HepG2 (cell line): Measurements from ENCODE around the gene TMPO. TPM values are rescaled to one million over a fixed set of nuclear protein-coding genes. Genes with fewer than 3 reads are reported as not detected.

Source experiments
- ADNP ChIP-seq: sonication (generic); formaldehyde crosslinking; IDR thresholded peaks from 2 replicates; pipeline ENCODE4 v1.4.0; 2020; ENCODE audit warnings: missing genetic modification reagents
- CREB1 ChIP-seq, 2 experiments: fragments of 450-650 bp in 1 of 2; IDR thresholded peaks; 2 replicates each; pipeline ENCODE4 v1.6.1; 2016 to 2017; ENCODE audit warnings: control low read depth in 1 of 2, mild to moderate bottlenecking in 1 of 2, missing compliant biosample characterization in 1 of 2, missing genetic modification characterization in 1 of 2
- EP300 ChIP-seq, 3 experiments: sonication (generic) in 1 of 3; formaldehyde crosslinking in 1 of 3; IDR thresholded peaks; 2 replicates each; pipeline versions ENCODE4 v1.5.1 to v1.6.1; 2011 to 2020; ENCODE audit warnings: low read depth in 2 of 3, low read length in 2 of 3, borderline replicate concordance in 1 of 3, improper control_type of control experiment in 1 of 3, mild to moderate bottlenecking in 1 of 3, missing genetic modification reagents in 1 of 3, moderate library complexity in 1 of 3
- EZH2 ChIP-seq: conservative IDR thresholded peaks from 2 replicates; pipeline ENCODE4 v1.6.1; 2012; ENCODE audit warnings: mild to moderate bottlenecking, low read depth, low read length, moderate library complexity
- HOXA7 ChIP-seq: sonication (generic); formaldehyde crosslinking; IDR thresholded peaks from 2 replicates; pipeline ENCODE4 v1.8.1; 2022; ENCODE audit warnings: mild to moderate bottlenecking, missing genetic modification reagents, moderate library complexity
- IRF2 ChIP-seq: IDR thresholded peaks from 2 replicates; pipeline ENCODE4 v1.6.1; 2018; ENCODE audit warnings: missing genetic modification reagents, missing compliant biosample characterization
- JUNB ChIP-seq: sonication (generic); formaldehyde crosslinking; IDR thresholded peaks from 2 replicates; pipeline ENCODE4 v1.8.0; 2022; ENCODE audit warnings: missing genetic modification reagents, mild to moderate bottlenecking, borderline replicate concordance
- MEF2D ChIP-seq: sonication (generic); formaldehyde crosslinking; IDR thresholded peaks from 2 replicates; pipeline ENCODE4 v1.5.1; 2020; ENCODE audit warnings: mild to moderate bottlenecking, missing genetic modification reagents
- NBN ChIP-seq: fragments of 450-650 bp; conservative IDR thresholded peaks from 2 replicates; pipeline ENCODE4 v1.6.1; 2017
- NR2F2 ChIP-seq: IDR thresholded peaks from 2 replicates; pipeline ENCODE4 v1.6.1; 2012; ENCODE audit warnings: low read depth, inconsistent platforms, borderline replicate concordance
- PRPF4 ChIP-seq: fragments of 200-400 bp; formaldehyde crosslinking; IDR thresholded peaks from 2 replicates; pipeline ENCODE4 v1.6.1; 2016; ENCODE audit warnings: low read length, low read depth; ENCODE audit not compliant: poor library complexity, severe bottlenecking
- RBM39 ChIP-seq: fragments of 200-400 bp; formaldehyde crosslinking; IDR thresholded peaks from one replicate; pipeline ENCODE4 v1.6.1; 2018; ENCODE audit warnings: antibody characterized with exemption, mild to moderate bottlenecking, low read depth, low read length; ENCODE audit not compliant: poor library complexity, severe bottlenecking
- TCF7L2 ChIP-seq: IDR thresholded peaks from 2 replicates; pipeline ENCODE4 v1.6.1; 2011; ENCODE audit warnings: mild to moderate bottlenecking, low read depth, low read length, moderate library complexity
- THYN1 ChIP-seq: sonication (generic); formaldehyde crosslinking; IDR thresholded peaks from 2 replicates; pipeline ENCODE4 v1.8.1; 2023; ENCODE audit warnings: low read depth, mild to moderate bottlenecking, moderate library complexity, missing genetic modification reagents, borderline replicate concordance
- ZFYVE20 ChIP-seq: sonication (generic); formaldehyde crosslinking; IDR thresholded peaks from 2 replicates; pipeline ENCODE4 v1.8.0; 2023; ENCODE audit warnings: low read depth, mild to moderate bottlenecking, moderate library complexity, missing genetic modification reagents, borderline replicate concordance
- ZNF101 ChIP-seq: sonication (generic); formaldehyde crosslinking; IDR thresholded peaks from 2 replicates; pipeline ENCODE4 v1.4.0; 2020; ENCODE audit warnings: mild to moderate bottlenecking, low read depth, missing genetic modification reagents, borderline replicate concordance
- ZNF12 ChIP-seq: sonication (generic); formaldehyde crosslinking; IDR thresholded peaks from 2 replicates; pipeline ENCODE4 v1.5.0; 2020; ENCODE audit warnings: missing genetic modification reagents
- ZNF121 ChIP-seq: sonication (generic); formaldehyde crosslinking; IDR thresholded peaks from 2 replicates; pipeline ENCODE4 v1.5.0; 2020; ENCODE audit warnings: mild to moderate bottlenecking, missing genetic modification reagents
- ZNF639 ChIP-seq: conservative IDR thresholded peaks from 2 replicates; pipeline ENCODE4 v1.6.1; 2018; ENCODE audit warnings: missing genetic modification reagents
- ZNF850 ChIP-seq: sonication (generic); formaldehyde crosslinking; conservative IDR thresholded peaks from 2 replicates; pipeline ENCODE4 v1.9.0; 2021; ENCODE audit warnings: mild to moderate bottlenecking, missing genetic modification reagents
- polyA plus RNA-seq, 8 experiments: library from polyadenylated mRNA; depleted of rRNA in 3 of 8; stranded (reverse) in 7 of 8; unstranded in 1 of 8; fragments of >200 nt; fragmentation: Illumina TruSeq in 4 of 8; extraction: Trizol in 4 of 8; gene quantifications; 2 replicates each; pipeline versions ENCODE4 v1.2.1 to v1.2.3, GENCODE V29; 2011 to 2016; ENCODE audit warnings: low read depth in 4 of 8, missing spikeins in 1 of 8, mixed read lengths in 1 of 8; ENCODE audit not compliant: insufficient read depth in 1 of 8
- total RNA-seq, 5 experiments: library from RNA; depleted of rRNA; stranded (reverse); fragments of >200 nt; fragmentation: Illumina TruSeq; extraction: Trizol; gene quantifications; 2 replicates each; pipeline ENCODE4 v1.2.3, GENCODE V29; 2016; ENCODE audit warnings: low read depth in 1 of 5
- TF ChIP-seq, protein P1 (sequence below): sonication (generic); formaldehyde crosslinking; IDR thresholded peaks from 2 replicates; pipeline ENCODE4 v1.4.0; 2020; ENCODE audit warnings: mild to moderate bottlenecking, missing genetic modification reagents, borderline replicate concordance
- TF ChIP-seq, protein P2 (sequence below): sonication (generic); formaldehyde crosslinking; IDR thresholded peaks from 2 replicates; pipeline ENCODE4 v1.5.0; 2020; ENCODE audit warnings: mild to moderate bottlenecking, missing genetic modification reagents

Gene TMPO
- total and polyA plus RNA-seq, 2 of the 13 experiments (the other 11 are each of a cell fraction or from before 2014, with no cell fraction given), result 24.2 to 167 TPM

- TF ChIP-seq ZNF639 (CRISPR knock-in tag), result 0 out of 2 replicates have a peak, but pooled peaks have one; percentile 59
- TF ChIP-seq, protein P1, sequence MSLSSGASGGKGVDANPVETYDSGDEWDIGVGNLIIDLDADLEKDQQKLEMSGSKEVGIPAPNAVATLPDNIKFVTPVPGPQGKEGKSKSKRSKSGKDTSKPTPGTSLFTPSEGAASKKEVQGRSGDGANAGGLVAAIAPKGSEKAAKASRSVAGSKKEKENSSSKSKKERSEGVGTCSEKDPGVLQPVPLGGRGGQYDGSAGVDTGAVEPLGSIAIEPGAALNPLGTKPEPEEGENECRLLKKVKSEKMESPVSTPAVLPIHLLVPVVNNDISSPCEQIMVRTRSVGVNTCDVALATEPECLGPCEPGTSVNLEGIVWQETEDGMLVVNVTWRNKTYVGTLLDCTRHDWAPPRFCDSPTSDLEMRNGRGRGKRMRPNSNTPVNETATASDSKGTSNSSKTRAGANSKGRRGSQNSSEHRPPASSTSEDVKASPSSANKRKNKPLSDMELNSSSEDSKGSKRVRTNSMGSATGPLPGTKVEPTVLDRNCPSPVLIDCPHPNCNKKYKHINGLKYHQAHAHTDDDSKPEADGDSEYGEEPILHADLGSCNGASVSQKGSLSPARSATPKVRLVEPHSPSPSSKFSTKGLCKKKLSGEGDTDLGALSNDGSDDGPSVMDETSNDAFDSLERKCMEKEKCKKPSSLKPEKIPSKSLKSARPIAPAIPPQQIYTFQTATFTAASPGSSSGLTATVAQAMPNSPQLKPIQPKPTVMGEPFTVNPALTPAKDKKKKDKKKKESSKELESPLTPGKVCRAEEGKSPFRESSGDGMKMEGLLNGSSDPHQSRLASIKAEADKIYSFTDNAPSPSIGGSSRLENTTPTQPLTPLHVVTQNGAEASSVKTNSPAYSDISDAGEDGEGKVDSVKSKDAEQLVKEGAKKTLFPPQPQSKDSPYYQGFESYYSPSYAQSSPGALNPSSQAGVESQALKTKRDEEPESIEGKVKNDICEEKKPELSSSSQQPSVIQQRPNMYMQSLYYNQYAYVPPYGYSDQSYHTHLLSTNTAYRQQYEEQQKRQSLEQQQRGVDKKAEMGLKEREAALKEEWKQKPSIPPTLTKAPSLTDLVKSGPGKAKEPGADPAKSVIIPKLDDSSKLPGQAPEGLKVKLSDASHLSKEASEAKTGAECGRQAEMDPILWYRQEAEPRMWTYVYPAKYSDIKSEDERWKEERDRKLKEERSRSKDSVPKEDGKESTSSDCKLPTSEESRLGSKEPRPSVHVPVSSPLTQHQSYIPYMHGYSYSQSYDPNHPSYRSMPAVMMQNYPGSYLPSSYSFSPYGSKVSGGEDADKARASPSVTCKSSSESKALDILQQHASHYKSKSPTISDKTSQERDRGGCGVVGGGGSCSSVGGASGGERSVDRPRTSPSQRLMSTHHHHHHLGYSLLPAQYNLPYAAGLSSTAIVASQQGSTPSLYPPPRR (CRISPR knock-in tag), result 0 out of 2 replicates have a peak, but pooled peaks have one; percentile 46
- TF ChIP-seq IRF2 (CRISPR knock-in tag), result peak; percentile 87
- TF ChIP-seq THYN1 (CRISPR knock-in tag), result no peak
- no peak for TF ChIP-seq PRPF4
- TF ChIP-seq RBM39, result peak; percentile 85
- TF ChIP-seq TCF7L2, result no peak
- no peak for TF ChIP-seq HOXA7 (CRISPR knock-in tag)
- no peak for TF ChIP-seq NBN
- TF ChIP-seq MEF2D (CRISPR knock-in tag), result peak; percentile 85
- peak; percentile 36; the same call in 1 of the 2 replicates for TF ChIP-seq NR2F2
- TF ChIP-seq JUNB (CRISPR knock-in tag), result no peak
- TF ChIP-seq CREB1 (IDR thresholded peaks at IDR 0.05), result peak; percentile 98
- peak; percentile 98 for TF ChIP-seq CREB1 (CRISPR knock-in tag; IDR thresholded peaks at IDR 0.05)
- peak; percentile 12 to 48; a peak in 1 of 4 replicates for TF ChIP-seq EP300 (IDR thresholded peaks at IDR 0.05; ENCODE audit: low read depth in 2 of 2, low read length in 2 of 2)
- no peak for TF ChIP-seq EP300 (CRISPR knock-in tag; IDR thresholded peaks at IDR 0.05; ENCODE audit: borderline replicate concordance)
- no peak for TF ChIP-seq ZNF101 (CRISPR knock-in tag)
- no peak for TF ChIP-seq ZNF121 (CRISPR knock-in tag)
- TF ChIP-seq ZNF850 (CRISPR knock-in tag), result 0 out of 2 replicates have a peak, but pooled peaks have one; percentile 33
- no peak for TF ChIP-seq EZH2
- TF ChIP-seq ZNF12, result 0 out of 2 replicates have a peak, but pooled peaks have one; percentile 18
- TF ChIP-seq, protein P2, sequence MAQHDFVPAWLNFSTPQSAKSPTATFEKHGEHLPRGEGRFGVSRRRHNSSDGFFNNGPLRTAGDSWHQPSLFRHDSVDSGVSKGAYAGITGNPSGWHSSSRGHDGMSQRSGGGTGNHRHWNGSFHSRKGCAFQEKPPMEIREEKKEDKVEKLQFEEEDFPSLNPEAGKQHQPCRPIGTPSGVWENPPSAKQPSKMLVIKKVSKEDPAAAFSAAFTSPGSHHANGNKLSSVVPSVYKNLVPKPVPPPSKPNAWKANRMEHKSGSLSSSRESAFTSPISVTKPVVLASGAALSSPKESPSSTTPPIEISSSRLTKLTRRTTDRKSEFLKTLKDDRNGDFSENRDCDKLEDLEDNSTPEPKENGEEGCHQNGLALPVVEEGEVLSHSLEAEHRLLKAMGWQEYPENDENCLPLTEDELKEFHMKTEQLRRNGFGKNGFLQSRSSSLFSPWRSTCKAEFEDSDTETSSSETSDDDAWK (CRISPR knock-in tag), result no peak
- TF ChIP-seq ADNP, result no peak
- TF ChIP-seq ZFYVE20 (CRISPR knock-in tag), result no peak
These were observed 78.1 kb downstream of the TMPO start, which contains the start of gene SLC25A3 (continued) for GRCh38 chr12:98593351-98594049.
